Gastrocnemius medialis (tissue), 4 donors: ENCODE measurements around the gene BCL7A. TPM values are rescaled to one million over a fixed set of nuclear protein-coding genes. Genes with fewer than 3 reads are reported as not detected.

Experiments used
- ATAC-seq, 2 donors: fragments of 150-250 bp; one replicate each; pipeline ENCODE4 v1.9.1; 2016
- DNase-seq, 2 donors: peaks; one replicate each; pipeline ENCODE4 v3.0.0-alpha.2; 2019
- H3K27ac ChIP-seq, 4 donors: fragments of 200-600 bp; sonication (generic); 1 replicate in 1 of 4; 2 replicates in 3 of 4; pipeline ENCODE4 v1.5.1; 2016 to 2018; ENCODE audit warnings: mild to moderate bottlenecking in 2 of 4, moderate library complexity in 1 of 4
- H3K27me3 ChIP-seq, 3 donors: fragments of 200-600 bp; sonication (generic) in 2 of 3; 1 replicate in 1 of 3; 2 replicates in 2 of 3; pipeline versions ENCODE4 v1.5.1 to v1.6.0; 2016 to 2019; ENCODE audit warnings: mild to moderate bottlenecking in 1 of 3, moderate library complexity in 1 of 3
- H3K36me3 ChIP-seq, 2 donors: fragments of 200-600 bp; sonication (generic) in 1 of 2; one replicate each; pipeline ENCODE4 v1.5.1; 2017 to 2018
- H3K4me1 ChIP-seq, 2 donors: fragments of 200-600 bp; sonication (generic) in 1 of 2; one replicate each; pipeline ENCODE4 v1.5.1; 2016 to 2017; ENCODE audit warnings: mild to moderate bottlenecking in 2 of 2
- H3K4me3 ChIP-seq, 4 donors: fragments of 200-600 bp; sonication (generic) in 3 of 4; 1 replicate in 1 of 4; 2 replicates in 3 of 4; pipeline ENCODE4 v1.5.1; 2016 to 2019; ENCODE audit warnings: mild to moderate bottlenecking in 2 of 4
- H3K9me3 ChIP-seq, 3 donors: fragments of 200-600 bp; sonication (generic) in 2 of 3; 1 replicate in 1 of 3; 2 replicates in 2 of 3; pipeline ENCODE4 v1.5.1; 2016 to 2019
- CTCF ChIP-seq, 5 experiments: fragments of 450-650 bp in 3 of 5; fragments of 200-600 bp in 2 of 5; sonication (generic) in 2 of 5; IDR thresholded peaks in 4 of 5; conservative IDR thresholded peaks in 1 of 5; 1 replicate in 4 of 5; 2 replicates in 1 of 5; pipeline ENCODE4 v1.5.1; 2016 to 2019; ENCODE audit warnings: antibody characterized with exemption in 5 of 5, mild to moderate bottlenecking in 3 of 5, moderate library complexity in 3 of 5
- POLR2A ChIP-seq, 2 donors: fragments of 450-650 bp; IDR thresholded peaks; one replicate each; pipeline ENCODE4 v1.6.1; 2017; ENCODE audit warnings: antibody characterized with exemption in 2 of 2, mild to moderate bottlenecking in 2 of 2, moderate library complexity in 2 of 2
- in situ Hi-C, 4 donors: fragments of 200-750 bp; cut with MboI; loops; one replicate each; pipeline versions ENCODE4 v1.15.0 to v1.8.0; 2017; ENCODE audit warnings: low sequenced_read_pairs in 4 of 4
- intact Hi-C: fragments of 100-400 bp; cut with DNase I; formaldehyde crosslinking; loops from one replicate; pipeline ENCODE4 v1.15.1; 2023; ENCODE audit warnings: low total_unique reads
- total RNA-seq, 4 donors: library from RNA; depleted of rRNA; stranded (reverse); fragments of >200 nt; gene quantifications; one replicate each; pipeline versions ENCODE4 v1.1.0 to v1.2.3, GENCODE V29; 2016

Gene BCL7A
- total RNA-seq, 4 donors from 2014 or later, result 9.8 to 23.5 (median 13.7) TPM

- no peaks in the 10 kb centered on the region for H3K36me3 ChIP-seq
- in situ Hi-C loops (no loop called here), intact Hi-C loops (loop anchor here (10.0 kb wide), 1 partner anchor 362 kb away; the partner anchor contains the start of gene TMEM120B)
- no peak for ATAC-seq
- DNase-seq, result no peak
- H3K4me1 ChIP-seq, result peaks cover 38 to 41% of the 10 kb centered on the region in 2 donors
- no peaks in the 10 kb centered on the region for H3K9me3 ChIP-seq
- TF ChIP-seq POLR2A (IDR thresholded peaks at IDR 0.05) (no peak), CTCF (IDR thresholded peaks at IDR 0.05 in 4 of 5, conservative IDR thresholded peaks at IDR 0.05 in 1 of 5) (no peak)
- H3K27ac ChIP-seq, result peak overlapping the region; percentile 91 to 97 (median 96)
- H3K4me3 ChIP-seq, result no peak overlapping the region
- no peaks in the 10 kb centered on the region for H3K27me3 ChIP-seq
Observed at GRCh38 chr12:122076743-122077495, 55.2 kb downstream of the BCL7A start.

GRCh38 chr12:122078141-122079032 lies 56.7 kb downstream of the BCL7A start, which contains the start of gene MLXIP:
TSS of gene MLXIP (plus strand) at chr12:122078756. CDS start at chr12:122078854, 98 bp downstream.
- TF ChIP-seq POLR2A (IDR thresholded peaks at IDR 0.05) (peak; percentile 99 to 100), CTCF (IDR thresholded peaks at IDR 0.05 in 4 of 5, conservative IDR thresholded peaks at IDR 0.05 in 1 of 5) (no peak)
- peaks cover 41 to 43% of the 10 kb centered on the region in 2 donors for H3K4me1 ChIP-seq
- no peaks in the 10 kb centered on the region for H3K9me3 ChIP-seq
- no peaks in the 10 kb centered on the region for H3K36me3 ChIP-seq
- peak within 1 kb of the TSS; percentile 91 to 97 (median 96) for H3K27ac ChIP-seq
- intact Hi-C loops, result loop anchor here (2.0 to 10.0 kb wide), 3 partner anchors 20 to 364 kb away; partner anchors contain the start of gene TMEM120B
- ATAC-seq (peak; percentile 70 to 71), DNase-seq (peak; percentile 90 to 95)
- in situ Hi-C loops, result no loop called here
- H3K4me3 ChIP-seq, result peak within 1 kb of the TSS; percentile 65 to 86 (median 76)
- no peaks in the 10 kb centered on the region for H3K27me3 ChIP-seq

- peak; percentile 34 to 49 for ATAC-seq
- TF ChIP-seq CTCF (IDR thresholded peaks at IDR 0.05 in 4 of 5, conservative IDR thresholded peaks at IDR 0.05 in 1 of 5) (no peak), POLR2A (IDR thresholded peaks at IDR 0.05) (no peak)
- Histone ChIP-seq H3K36me3 (peaks cover 0 to under 1% of the 10 kb centered on the region in 2 donors), H3K27me3 (no peaks in the 10 kb centered on the region), H3K27ac (peak overlapping the region; percentile 91 to 97 (median 96)), H3K4me3 (peak overlapping the region; percentile 65 to 86 (median 76)), H3K9me3 (no peaks in the 10 kb centered on the region), H3K4me1 (peaks cover 47 to 49% of the 10 kb centered on the region in 2 donors)
- in situ Hi-C loops, result no loop called here
- DNase-seq, result peak; percentile 40 to 77
- intact Hi-C loops, result loop anchor here (2.0 to 10.0 kb wide), 3 partner anchors 20 to 364 kb away; partner anchors contain the start of gene TMEM120B
Observed at GRCh38 chr12:122079033-122079531, 57.4 kb downstream of the BCL7A start.

- Histone ChIP-seq H3K9me3 (no peaks in the 10 kb centered on the region), H3K4me3 (peak overlapping the region; percentile 65 to 86 (median 76)), H3K4me1 (peaks cover 52 to 55% of the 10 kb centered on the region in 2 donors), H3K36me3 (peaks cover 0 to 6% of the 10 kb centered on the region in 2 donors), H3K27me3 (no peaks in the 10 kb centered on the region), H3K27ac (peak overlapping the region; percentile 91 to 97 (median 96))
- intact Hi-C loops (loop anchor here (2.0 to 10.0 kb wide), 3 partner anchors 19 to 365 kb away; partner anchors contain the start of gene TMEM120B), in situ Hi-C loops (no loop called here)
- ATAC-seq (peak; percentile 69 to 70), DNase-seq (peak; percentile 78 to 90)
- TF ChIP-seq CTCF (IDR thresholded peaks at IDR 0.05 in 4 of 5, conservative IDR thresholded peaks at IDR 0.05 in 1 of 5) (no peak), POLR2A (IDR thresholded peaks at IDR 0.05) (no peak)
Observed at GRCh38 chr12:122079532-122080081, 57.9 kb downstream of the BCL7A start.
